KOPT-K1 (cell line): ENCODE results near the gene PI4KA.
"Not testable (repeated sequence)": the region's sequence is repeated elsewhere in the genome, so short reads cannot be mapped to it uniquely, and the experiment has no call there.

Source experiments
- H3K27ac ChIP-seq: fragments of 200-600 bp; sonication (generic); 2 replicates; pipeline ENCODE4 v1.5.1; 2016; ENCODE audit warnings: antibody characterized with exemption, mild to moderate bottlenecking, low read depth, low read length; ENCODE audit not compliant: poor library complexity, severe bottlenecking
- H3K36me3 ChIP-seq: fragments of 200-600 bp; sonication (generic); 2 replicates; pipeline ENCODE4 v1.5.1; 2017; ENCODE audit warnings: antibody characterized with exemption, mild to moderate bottlenecking, low read length, moderate library complexity; ENCODE audit not compliant: insufficient read depth
- H3K9me3 ChIP-seq: fragments of 200-600 bp; sonication (generic); 2 replicates; pipeline ENCODE4 v1.5.1; 2017; ENCODE audit warnings: antibody characterized with exemption, low read length, mild to moderate bottlenecking; ENCODE audit not compliant: insufficient read depth, poor library complexity, severe bottlenecking

Gene PI4KA

GRCh38 chr22:20858615-20859416 is at the start of gene PI4KA, which contains the start of gene SNAP29:
PI4KA (minus strand) TSS chr22:20858811; CDS start chr22:20858725, 86 bp downstream.
SNAP29 (plus strand) TSS chr22:20859007; CDS start chr22:20859111, 104 bp downstream.
- H3K27ac ChIP-seq = peak within 1 kb of the TSS; percentile 75
- no peaks in the 10 kb centered on the region for H3K9me3 ChIP-seq
- peaks cover 16% of the 10 kb centered on the region; the same call in 1 of the 2 replicates for H3K36me3 ChIP-seq

GRCh38 chr22:20906387-20906767 is 47.8 kb upstream of the PI4KA start:
- Histone ChIP-seq H3K9me3 (no peaks in the 10 kb centered on the region), H3K36me3 (no peaks in the 10 kb centered on the region), H3K27ac (no peak overlapping the region)

GRCh38 chr22:20905415-20906386 is 47.1 kb upstream of the PI4KA start:
- Histone ChIP-seq H3K27ac (no peak overlapping the region), H3K9me3 (no peaks in the 10 kb centered on the region), H3K36me3 (no peaks in the 10 kb centered on the region)

GRCh38 chr22:20904980-20905355 is 46.4 kb upstream of the PI4KA start:
- Histone ChIP-seq H3K36me3 (no peaks in the 10 kb centered on the region), H3K9me3 (no peaks in the 10 kb centered on the region), H3K27ac (no peak overlapping the region)

- Histone ChIP-seq H3K27ac (no peak overlapping the region), H3K9me3 (no peaks in the 10 kb centered on the region), H3K36me3 (no peaks in the 10 kb centered on the region)
Measured at GRCh38 chr22:20904008-20904979, 45.7 kb upstream of the PI4KA start.

GRCh38 chr22:20903093-20903492 is 44.5 kb upstream of the PI4KA start:
- Histone ChIP-seq H3K9me3 (no peaks in the 10 kb centered on the region), H3K36me3 (no peaks in the 10 kb centered on the region), H3K27ac (no peak overlapping the region)

GRCh38 chr22:20901093-20902033 is 42.8 kb upstream of the PI4KA start:
- not testable (repeated sequence) for H3K36me3 ChIP-seq, H3K9me3 ChIP-seq, H3K27ac ChIP-seq

GRCh38 chr22:20899827-20900423 is 41.3 kb upstream of the PI4KA start:
- Histone ChIP-seq H3K36me3 (no peaks in the 10 kb centered on the region), H3K9me3 (no peaks in the 10 kb centered on the region), H3K27ac (no peak overlapping the region)

GRCh38 chr22:20897737-20898136 is 39.1 kb upstream of the PI4KA start:
- not testable (repeated sequence) for H3K9me3 ChIP-seq, H3K36me3 ChIP-seq, H3K27ac ChIP-seq

GRCh38 chr22:20890975-20891374 is 32.4 kb upstream of the PI4KA start:
- no peaks in the 10 kb centered on the region for H3K9me3 ChIP-seq
- no peak overlapping the region for H3K27ac ChIP-seq
- peaks cover 38% of the 10 kb centered on the region for H3K36me3 ChIP-seq

- no peak overlapping the region for H3K27ac ChIP-seq
- H3K36me3 ChIP-seq = peaks cover 46% of the 10 kb centered on the region
- H3K9me3 ChIP-seq = no peaks in the 10 kb centered on the region
Measured at GRCh38 chr22:20889904-20890540, 31.4 kb upstream of the PI4KA start.

GRCh38 chr22:20889025-20889704 is 30.6 kb upstream of the PI4KA start:
- Histone ChIP-seq H3K9me3 (no peaks in the 10 kb centered on the region), H3K36me3 (peaks cover 55% of the 10 kb centered on the region), H3K27ac (no peak overlapping the region)
